Measurements from ENCODE around the gene GMDS. TPM values are rescaled to one million over a fixed set of nuclear protein-coding genes. Genes with fewer than 3 reads are reported as not detected.

The GMDS gene
- total RNA-seq, 1 donor from 2014 or later = 7.8 TPM

DNA sequence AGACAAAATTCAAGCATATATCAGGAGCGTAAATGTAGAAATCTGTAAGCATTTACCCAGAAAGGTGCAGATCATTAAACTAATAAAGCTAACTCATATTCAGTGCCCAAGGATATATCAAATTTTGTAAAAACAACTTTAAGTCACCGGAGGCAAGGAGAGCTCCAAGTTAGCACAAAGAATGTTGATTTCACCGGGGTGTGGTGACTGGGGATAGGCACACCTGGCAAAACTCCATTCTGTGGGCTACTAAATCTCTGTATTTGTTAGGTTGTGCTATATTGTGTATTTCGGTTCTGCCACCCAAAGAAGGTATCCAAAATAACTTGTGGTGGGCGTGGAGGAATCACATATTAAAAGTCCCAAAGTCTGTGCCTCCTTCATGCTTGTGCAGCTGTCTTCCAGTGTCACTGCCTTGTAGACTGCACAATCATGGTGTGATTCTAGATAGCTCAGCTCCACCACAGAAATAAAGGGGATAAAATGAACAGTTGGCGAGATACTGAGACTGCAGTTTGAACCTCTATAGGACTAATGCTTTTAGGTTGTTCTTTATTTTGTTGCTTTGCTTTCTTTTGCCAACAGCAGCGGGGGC lies 111.6 kb downstream of the GMDS start:
- Histone ChIP-seq H3K4me1 (ENCODE audit: control insufficient read depth in 3 of 3, insufficient read depth in 3 of 3, low read length in 3 of 3) (no peaks in the 10 kb centered on the region), H3K4me3 (ENCODE audit: low read length in 3 of 3) (no peak overlapping the region), H3K36me3 (ENCODE audit: control insufficient read depth in 3 of 3, insufficient read depth in 3 of 3, low read length in 3 of 3) (no peaks in the 10 kb centered on the region), H3K27me3 (ENCODE audit: control insufficient read depth in 3 of 3, insufficient read depth in 3 of 3, low read length in 3 of 3) (no peaks in the 10 kb centered on the region), H3K9me3 (ENCODE audit: control insufficient read depth in 3 of 3, low read length in 3 of 3) (no peaks in the 10 kb centered on the region), H3K9ac (ENCODE audit: low read depth in 1 of 3, low read length in 3 of 3) (no peak overlapping the region), H3K27ac (ENCODE audit: low read depth, low read length) (no peak overlapping the region)

DNA sequence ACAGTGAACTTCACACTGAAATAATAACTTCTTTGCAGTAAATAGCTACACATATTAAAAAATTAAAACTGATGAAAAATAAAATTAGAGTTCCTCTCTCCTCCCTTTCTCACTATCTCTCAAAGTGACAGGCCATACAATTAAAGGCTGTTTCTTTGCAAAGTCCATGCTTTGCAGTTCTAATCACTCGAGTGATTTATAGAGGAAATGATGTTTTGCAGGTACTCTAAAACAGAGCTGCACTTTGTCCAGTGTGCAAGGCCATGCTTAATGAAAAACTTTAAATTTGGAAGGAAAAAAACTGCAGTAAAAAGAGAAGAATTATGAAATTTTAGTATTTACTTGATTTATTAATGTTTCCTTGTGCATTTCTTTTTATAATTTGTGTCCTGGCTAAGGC lies 112.5 kb downstream of the GMDS start:
- Histone ChIP-seq H3K36me3 (ENCODE audit: control insufficient read depth in 3 of 3, insufficient read depth in 3 of 3, low read length in 3 of 3) (no peaks in the 10 kb centered on the region), H3K4me1 (ENCODE audit: control insufficient read depth in 3 of 3, insufficient read depth in 3 of 3, low read length in 3 of 3) (no peaks in the 10 kb centered on the region), H3K27ac (ENCODE audit: low read depth, low read length) (no peak overlapping the region), H3K27me3 (ENCODE audit: control insufficient read depth in 3 of 3, insufficient read depth in 3 of 3, low read length in 3 of 3) (no peaks in the 10 kb centered on the region), H3K9ac (ENCODE audit: low read depth in 1 of 3, low read length in 3 of 3) (no peak overlapping the region), H3K4me3 (ENCODE audit: low read length in 3 of 3) (no peak overlapping the region), H3K9me3 (ENCODE audit: control insufficient read depth in 3 of 3, low read length in 3 of 3) (no peaks in the 10 kb centered on the region)

GRCh38 chr6:2132416-2132815 lies 113.0 kb downstream of the GMDS start:
- Histone ChIP-seq H3K27me3 (ENCODE audit: control insufficient read depth in 3 of 3, insufficient read depth in 3 of 3, low read length in 3 of 3) (no peaks in the 10 kb centered on the region), H3K9me3 (ENCODE audit: control insufficient read depth in 3 of 3, low read length in 3 of 3) (no peaks in the 10 kb centered on the region), H3K36me3 (ENCODE audit: control insufficient read depth in 3 of 3, insufficient read depth in 3 of 3, low read length in 3 of 3) (no peaks in the 10 kb centered on the region), H3K4me3 (ENCODE audit: low read length in 3 of 3) (no peak overlapping the region), H3K27ac (ENCODE audit: low read depth, low read length) (no peak overlapping the region), H3K4me1 (ENCODE audit: control insufficient read depth in 3 of 3, insufficient read depth in 3 of 3, low read length in 3 of 3) (no peaks in the 10 kb centered on the region), H3K9ac (ENCODE audit: low read depth in 1 of 3, low read length in 3 of 3) (no peak overlapping the region)

- no peaks in the 10 kb centered on the region for H3K27me3 ChIP-seq (ENCODE audit: control insufficient read depth in 3 of 3, insufficient read depth in 3 of 3, low read length in 3 of 3)
- no peaks in the 10 kb centered on the region for H3K4me1 ChIP-seq (ENCODE audit: control insufficient read depth in 3 of 3, insufficient read depth in 3 of 3, low read length in 3 of 3)
- H3K27ac ChIP-seq (ENCODE audit: low read depth, low read length) = no peak overlapping the region
- no peaks in the 10 kb centered on the region for H3K9me3 ChIP-seq (ENCODE audit: control insufficient read depth in 3 of 3, low read length in 3 of 3)
- no peak overlapping the region for H3K4me3 ChIP-seq (ENCODE audit: low read length in 3 of 3)
- no peak overlapping the region for H3K9ac ChIP-seq (ENCODE audit: low read depth in 1 of 3, low read length in 3 of 3)
- no peaks in the 10 kb centered on the region for H3K36me3 ChIP-seq (ENCODE audit: control insufficient read depth in 3 of 3, insufficient read depth in 3 of 3, low read length in 3 of 3)
Observed at GRCh38 chr6:2129182-2129621, 116.2 kb downstream of the GMDS start.

DNA sequence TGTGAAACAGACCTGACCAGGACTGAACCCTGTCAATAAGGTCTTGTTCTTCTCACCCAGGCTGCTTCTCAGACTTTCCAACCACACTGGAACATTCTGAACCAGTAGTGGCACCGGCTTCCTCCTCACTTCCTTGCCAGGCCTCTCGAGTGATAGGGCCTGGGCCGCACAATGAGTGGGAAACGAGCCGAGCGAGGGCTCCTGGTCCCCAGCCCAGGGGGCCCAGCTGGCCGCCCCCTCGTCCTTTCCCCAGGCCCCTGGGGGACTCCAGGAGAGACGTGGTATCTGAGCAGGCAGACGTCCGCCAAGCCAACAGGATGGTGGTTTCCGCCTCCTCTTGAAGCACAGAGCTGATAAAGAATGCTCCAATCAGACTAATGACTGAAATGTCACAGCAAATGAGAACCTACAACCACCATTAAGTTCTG lies 117.9 kb downstream of the GMDS start:
- Histone ChIP-seq H3K4me3 (ENCODE audit: low read length in 3 of 3) (no peak overlapping the region), H3K4me1 (ENCODE audit: control insufficient read depth in 3 of 3, insufficient read depth in 3 of 3, low read length in 3 of 3) (no peaks in the 10 kb centered on the region), H3K27ac (ENCODE audit: low read depth, low read length) (no peak overlapping the region), H3K9me3 (ENCODE audit: control insufficient read depth in 3 of 3, low read length in 3 of 3) (no peaks in the 10 kb centered on the region), H3K36me3 (ENCODE audit: control insufficient read depth in 3 of 3, insufficient read depth in 3 of 3, low read length in 3 of 3) (no peaks in the 10 kb centered on the region), H3K27me3 (ENCODE audit: control insufficient read depth in 3 of 3, insufficient read depth in 3 of 3, low read length in 3 of 3) (no peaks in the 10 kb centered on the region), H3K9ac (ENCODE audit: low read depth in 1 of 3, low read length in 3 of 3) (no peak overlapping the region)

- Histone ChIP-seq H3K27ac (ENCODE audit: low read depth, low read length) (no peak overlapping the region), H3K9me3 (ENCODE audit: control insufficient read depth in 3 of 3, low read length in 3 of 3) (no peaks in the 10 kb centered on the region), H3K4me1 (ENCODE audit: control insufficient read depth in 3 of 3, insufficient read depth in 3 of 3, low read length in 3 of 3) (no peaks in the 10 kb centered on the region), H3K36me3 (ENCODE audit: control insufficient read depth in 3 of 3, insufficient read depth in 3 of 3, low read length in 3 of 3) (no peaks in the 10 kb centered on the region), H3K9ac (ENCODE audit: low read depth in 1 of 3, low read length in 3 of 3) (no peak overlapping the region), H3K4me3 (ENCODE audit: low read length in 3 of 3) (no peak overlapping the region), H3K27me3 (ENCODE audit: control insufficient read depth in 3 of 3, insufficient read depth in 3 of 3, low read length in 3 of 3) (no peaks in the 10 kb centered on the region)
Observed at GRCh38 chr6:2126351-2126750, 119.1 kb downstream of the GMDS start.

- H3K4me1 ChIP-seq (ENCODE audit: control insufficient read depth in 3 of 3, insufficient read depth in 3 of 3, low read length in 3 of 3) = no peaks in the 10 kb centered on the region
- H3K27ac ChIP-seq (ENCODE audit: low read depth, low read length) = no peak overlapping the region
- H3K9ac ChIP-seq (ENCODE audit: low read depth in 1 of 3, low read length in 3 of 3) = no peak overlapping the region
Observed at GRCh38 chr6:2125158-2125557, 120.2 kb downstream of the GMDS start.

GRCh38 chr6:2124260-2124709 lies 121.1 kb downstream of the GMDS start:
- H3K4me3 ChIP-seq (ENCODE audit: low read length in 3 of 3) = no peak overlapping the region
- H3K36me3 ChIP-seq (ENCODE audit: control insufficient read depth in 3 of 3, insufficient read depth in 3 of 3, low read length in 3 of 3) = no peaks in the 10 kb centered on the region
- no peak overlapping the region for H3K9ac ChIP-seq (ENCODE audit: low read depth in 1 of 3, low read length in 3 of 3)
- H3K9me3 ChIP-seq (ENCODE audit: control insufficient read depth in 3 of 3, low read length in 3 of 3) = no peaks in the 10 kb centered on the region
- H3K27ac ChIP-seq (ENCODE audit: low read depth, low read length) = no peak overlapping the region
- H3K27me3 ChIP-seq (ENCODE audit: control insufficient read depth in 3 of 3, insufficient read depth in 3 of 3, low read length in 3 of 3) = no peaks in the 10 kb centered on the region
- no peaks in the 10 kb centered on the region for H3K4me1 ChIP-seq (ENCODE audit: control insufficient read depth in 3 of 3, insufficient read depth in 3 of 3, low read length in 3 of 3)

More at GRCh38 chr6:2125158-2125557, 120.2 kb downstream of the GMDS start:
- Histone ChIP-seq H3K9me3 (ENCODE audit: control insufficient read depth in 3 of 3, low read length in 3 of 3) (no peaks in the 10 kb centered on the region), H3K27me3 (ENCODE audit: control insufficient read depth in 3 of 3, insufficient read depth in 3 of 3, low read length in 3 of 3) (no peaks in the 10 kb centered on the region), H3K4me3 (ENCODE audit: low read length in 3 of 3) (no peak overlapping the region), H3K36me3 (ENCODE audit: control insufficient read depth in 3 of 3, insufficient read depth in 3 of 3, low read length in 3 of 3) (no peaks in the 10 kb centered on the region)

DNA sequence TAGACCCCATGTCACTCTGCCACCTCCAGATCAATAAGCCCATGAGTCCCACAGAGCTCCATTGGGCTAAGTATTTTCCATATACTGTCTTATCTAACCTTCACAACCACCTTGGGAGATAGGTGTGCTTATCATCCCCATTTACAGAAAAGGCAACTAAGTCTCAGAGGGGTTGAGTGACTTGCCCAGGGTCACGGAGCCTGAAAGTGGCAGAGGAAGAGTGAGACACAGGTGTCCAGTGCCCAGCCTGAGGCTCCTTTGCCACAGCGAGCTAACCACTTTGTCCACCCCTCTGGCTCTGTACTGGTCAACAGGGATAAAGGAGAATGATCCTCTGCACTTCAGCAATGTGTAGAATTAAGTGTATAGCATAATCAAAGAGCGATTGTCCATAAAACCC lies 124.5 kb downstream of the GMDS start:
- Histone ChIP-seq H3K9ac (ENCODE audit: low read depth in 1 of 3, low read length in 3 of 3) (no peak overlapping the region), H3K4me3 (ENCODE audit: low read length in 3 of 3) (no peak overlapping the region), H3K9me3 (ENCODE audit: control insufficient read depth in 3 of 3, low read length in 3 of 3) (no peaks in the 10 kb centered on the region), H3K27me3 (ENCODE audit: control insufficient read depth in 3 of 3, insufficient read depth in 3 of 3, low read length in 3 of 3) (no peaks in the 10 kb centered on the region), H3K27ac (ENCODE audit: low read depth, low read length) (no peak overlapping the region), H3K36me3 (ENCODE audit: control insufficient read depth in 3 of 3, insufficient read depth in 3 of 3, low read length in 3 of 3) (no peaks in the 10 kb centered on the region), H3K4me1 (ENCODE audit: control insufficient read depth in 3 of 3, insufficient read depth in 3 of 3, low read length in 3 of 3) (no peaks in the 10 kb centered on the region)

- Histone ChIP-seq H3K4me1 (ENCODE audit: control insufficient read depth in 3 of 3, insufficient read depth in 3 of 3, low read length in 3 of 3) (no peaks in the 10 kb centered on the region), H3K9ac (ENCODE audit: low read depth in 1 of 3, low read length in 3 of 3) (no peak overlapping the region), H3K4me3 (ENCODE audit: low read length in 3 of 3) (no peak overlapping the region)
Observed at GRCh38 chr6:2119275-2119674, 126.1 kb downstream of the GMDS start.

More at GRCh38 chr6:2119275-2119674, 126.1 kb downstream of the GMDS start:
- no peaks in the 10 kb centered on the region for H3K9me3 ChIP-seq (ENCODE audit: control insufficient read depth in 3 of 3, low read length in 3 of 3)
- no peaks in the 10 kb centered on the region for H3K27me3 ChIP-seq (ENCODE audit: control insufficient read depth in 3 of 3, insufficient read depth in 3 of 3, low read length in 3 of 3)
- no peaks in the 10 kb centered on the region for H3K36me3 ChIP-seq (ENCODE audit: control insufficient read depth in 3 of 3, insufficient read depth in 3 of 3, low read length in 3 of 3)
- no peak overlapping the region for H3K27ac ChIP-seq (ENCODE audit: low read depth, low read length)

All from skeletal muscle tissue (tissue), 4 donors.